Measurements from ENCODE around the gene NKTR. TPM values are rescaled to one million over a fixed set of nuclear protein-coding genes. Genes with fewer than 3 reads are reported as not detected.

Gene NKTR
- polyA plus RNA-seq, 3 donors, result 2.6 to 78.5 (median 5.8) TPM

- Mint-ChIP-seq H3K4me1 (no peaks in the 10 kb centered on the region), H3K27ac (no peak overlapping the region), H3K27me3 (ENCODE audit: low read depth in 3 of 3) (peaks cover 7 to 18% (median 12%) of the 10 kb centered on the region in 3 donors), H3K36me3 (no peaks in the 10 kb centered on the region), H3K9me3 (no peaks in the 10 kb centered on the region), H3K4me3 (no peak overlapping the region)
- no peak overlapping the region for H3K4me2 ChIP-seq (replicated peaks; ENCODE audit: extremely low read depth, low read length, poor library complexity, severe bottlenecking)
- no peak overlapping the region for H3K27ac ChIP-seq (ENCODE audit: low read depth in 1 of 2, low read length in 2 of 2)
- no peaks in the 10 kb centered on the region for H3K36me3 ChIP-seq (replicated peaks in 1 of 2; ENCODE audit: control insufficient read depth in 1 of 2, insufficient read depth in 2 of 2, low read length in 2 of 2)
- no peak overlapping the region for H3K4me3 ChIP-seq (replicated peaks in 1 of 3; ENCODE audit: low read depth in 2 of 3, low read length in 3 of 3)
- no peak for TF ChIP-seq CTCF (IDR thresholded peaks at IDR 0.05)
- no peaks in the 10 kb centered on the region for H3K4me1 ChIP-seq (ENCODE audit: control insufficient read depth in 1 of 2, insufficient read depth in 2 of 2, low read length in 2 of 2)
- 100% methylated on average over 7 of the region's 17 CpGs for WGBS (ENCODE audit: insufficient coverage)
- no peaks in the 10 kb centered on the region for H4K20me1 ChIP-seq (ENCODE audit: insufficient read depth, low read length)
- H2AFZ ChIP-seq (ENCODE audit: insufficient read depth, low read depth, low read length, poor library complexity, severe bottlenecking), result no peak overlapping the region
- no peaks in the 10 kb centered on the region for H3K9me3 ChIP-seq (replicated peaks in 1 of 2; ENCODE audit: control insufficient read depth in 1 of 2, insufficient read depth in 1 of 2, low read length in 2 of 2)
- H3K9ac ChIP-seq (ENCODE audit: insufficient read depth, low read length, poor library complexity, severe bottlenecking), result no peak overlapping the region
- H3K27me3 ChIP-seq (ENCODE audit: control insufficient read depth in 2 of 2, insufficient read depth in 2 of 2, low read length in 2 of 2), result no peaks in the 10 kb centered on the region
- no peak for DNase-seq
- intact Hi-C loops (cut with micrococcal nuclease), result no loop called here
- H3K79me2 ChIP-seq (ENCODE audit: insufficient read depth, low read length), result no peaks in the 10 kb centered on the region
Measured at GRCh38 chr3:42692667-42693529, 92.4 kb downstream of the NKTR start.

- Histone ChIP-seq H3K27me3 (ENCODE audit: control insufficient read depth in 2 of 2, insufficient read depth in 2 of 2, low read length in 2 of 2) (no peaks in the 10 kb centered on the region), H3K4me1 (ENCODE audit: control insufficient read depth in 1 of 2, insufficient read depth in 2 of 2, low read length in 2 of 2) (no peaks in the 10 kb centered on the region), H3K36me3 (replicated peaks in 1 of 2; ENCODE audit: control insufficient read depth in 1 of 2, insufficient read depth in 2 of 2, low read length in 2 of 2) (no peaks in the 10 kb centered on the region), H4K20me1 (ENCODE audit: insufficient read depth, low read length) (no peaks in the 10 kb centered on the region), H3K4me2 (replicated peaks; ENCODE audit: extremely low read depth, low read length, poor library complexity, severe bottlenecking) (no peak overlapping the region), H3K9me3 (replicated peaks in 1 of 2; ENCODE audit: control insufficient read depth in 1 of 2, insufficient read depth in 1 of 2, low read length in 2 of 2) (no peaks in the 10 kb centered on the region), H3K27ac (ENCODE audit: low read depth in 1 of 2, low read length in 2 of 2) (no peak overlapping the region), H3K9ac (ENCODE audit: insufficient read depth, low read length, poor library complexity, severe bottlenecking) (no peak overlapping the region), H3K79me2 (ENCODE audit: insufficient read depth, low read length) (no peaks in the 10 kb centered on the region), H3K4me3 (replicated peaks in 1 of 3; ENCODE audit: low read depth in 2 of 3, low read length in 3 of 3) (no peak overlapping the region), H2AFZ (ENCODE audit: insufficient read depth, low read depth, low read length, poor library complexity, severe bottlenecking) (no peak overlapping the region)
- H3K36me3 Mint-ChIP-seq, result no peaks in the 10 kb centered on the region
- intact Hi-C loops (cut with micrococcal nuclease), result no loop called here
- no peak overlapping the region for H3K4me3 Mint-ChIP-seq
- no peaks in the 10 kb centered on the region for H3K9me3 Mint-ChIP-seq
- TF ChIP-seq CTCF (IDR thresholded peaks at IDR 0.05), result no peak
- 33% methylated on average over 1 of the region's 4 CpGs for WGBS (ENCODE audit: insufficient coverage)
- H3K27ac Mint-ChIP-seq, result no peak overlapping the region
- H3K27me3 Mint-ChIP-seq (ENCODE audit: low read depth in 3 of 3), result peaks cover 9 to 20% (median 10%) of the 10 kb centered on the region in 3 donors
- no peak for DNase-seq
- no peaks in the 10 kb centered on the region for H3K4me1 Mint-ChIP-seq
Measured at GRCh38 chr3:42693530-42693930, 93.0 kb downstream of the NKTR start.
